Right ventricle myocardium inferior (tissue), 1 donor: ENCODE data around the gene BEAN1. TPM values are rescaled to one million over a fixed set of nuclear protein-coding genes. Genes with fewer than 3 reads are reported as not detected.
"Not testable (repeated sequence)": the region's sequence is repeated elsewhere in the genome, so short reads cannot be mapped to it uniquely, and the experiment has no call there.

Source experiments
- ATAC-seq: fragments of 200-7000 bp; cut with Tn5 transposase; one replicate; pipeline ENCODE4 v1.9.1; 2020; ENCODE audit warnings: mild to moderate bottlenecking, moderate library complexity
- DNase-seq: peaks from one replicate; pipeline ENCODE4 v3.0.0; 2021; ENCODE audit errors: missing footprints
- intact Hi-C: fragments of 100-400 bp; cut with DNase I; formaldehyde crosslinking; loops from one replicate; pipeline ENCODE4 v1.11.0; 2022
- total RNA-seq: library from RNA; stranded (reverse); fragmentation: NEBNext Ultra II Directional; extraction: Animal tissue kit (Norgen Biotek cat#: 25700); gene quantifications from one replicate; pipeline ENCODE4 v1.2.1, GENCODE V29; 2021
- donor health status: DM: no; HTN: yes; CAD: no; lungs with severe emphysema.

BEAN1 gene
- total RNA-seq, 1 donor from 2014 or later: 2.4 TPM

DNA sequence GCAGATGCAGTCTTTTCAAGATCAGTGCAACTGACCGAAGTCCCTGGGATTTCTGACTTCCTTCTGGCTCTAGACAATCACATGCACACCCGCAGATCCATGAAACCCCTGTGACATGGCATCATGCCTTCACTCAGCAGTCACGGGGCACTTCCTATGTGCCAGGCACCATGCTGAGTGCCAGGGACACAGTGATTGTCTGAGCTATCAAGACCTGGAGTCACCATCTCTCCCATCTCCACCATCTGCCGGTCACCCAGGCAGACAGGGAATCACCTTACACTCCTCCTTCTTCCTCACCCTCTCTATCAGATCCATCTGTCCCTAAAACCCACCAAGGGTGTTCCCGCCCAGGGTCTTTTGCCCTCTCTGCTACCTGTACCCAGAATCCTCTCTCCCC is 5.3 kb downstream of the BEAN1 start:
- intact Hi-C loops: no loop called here
- DNase-seq: no peak
- ATAC-seq: peak; percentile 36

DNA sequence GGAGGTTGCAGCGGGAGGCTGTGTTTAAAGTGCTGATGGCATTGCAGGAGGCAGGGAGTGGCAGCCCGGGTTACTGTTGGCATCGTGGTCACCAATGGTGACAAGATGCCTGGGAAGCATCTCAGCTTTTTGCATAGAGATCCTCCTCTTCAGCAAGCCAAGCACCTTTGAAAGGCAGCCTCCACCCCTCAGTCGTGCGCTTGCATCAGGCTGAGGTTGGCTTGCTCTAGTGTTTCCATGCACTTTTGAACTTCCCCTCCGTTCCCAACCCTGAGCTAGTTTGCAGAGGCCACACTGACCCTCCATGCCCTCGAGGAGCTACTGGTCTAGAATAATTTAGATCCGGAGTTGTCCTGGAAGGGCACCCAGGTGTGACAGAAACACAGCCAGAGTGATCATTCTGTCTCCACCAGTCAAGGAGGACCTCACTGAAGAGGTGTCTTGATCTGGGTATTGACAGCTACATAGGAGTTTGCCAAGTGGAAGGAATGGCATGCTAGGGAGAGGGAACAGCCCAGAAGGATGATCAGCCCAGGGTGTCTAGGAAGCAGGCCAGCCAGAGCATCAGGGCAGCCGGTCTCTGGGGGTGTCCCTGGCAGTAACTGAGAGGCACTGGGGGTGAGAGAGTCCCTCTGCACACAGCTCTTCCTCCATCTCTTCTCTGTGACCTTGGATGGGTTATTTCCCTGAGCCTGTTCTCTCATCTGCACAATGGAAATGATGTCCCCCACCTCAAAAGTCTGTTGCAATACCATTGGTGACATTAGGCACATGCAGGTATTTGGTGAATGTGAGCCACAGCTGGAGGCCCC is 7.7 kb downstream of the BEAN1 start:
- no peak for ATAC-seq
- DNase-seq: no peak
- intact Hi-C loops: no loop called here

DNA sequence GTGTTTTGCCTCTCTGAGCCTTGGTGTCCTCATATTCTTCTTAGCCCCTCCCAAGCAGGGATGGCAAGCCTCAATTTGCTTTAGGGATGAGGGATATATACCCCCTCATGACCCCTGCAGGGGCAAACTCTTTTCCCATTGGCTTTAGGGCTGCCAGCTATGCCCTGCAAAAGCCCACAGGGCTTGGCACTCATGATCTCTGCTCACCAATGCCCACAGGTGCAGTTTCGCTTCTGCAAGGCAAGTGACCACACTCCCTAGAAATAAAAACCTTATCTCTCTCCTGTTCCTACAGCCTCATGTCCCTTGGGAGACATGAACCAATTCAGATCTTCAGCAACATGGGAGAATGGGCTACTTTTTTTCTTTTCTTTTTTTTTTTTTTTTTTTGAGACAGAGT is 8.8 kb downstream of the BEAN1 start:
- DNase-seq: no peak
- intact Hi-C loops: no loop called here
- no peak for ATAC-seq

DNA sequence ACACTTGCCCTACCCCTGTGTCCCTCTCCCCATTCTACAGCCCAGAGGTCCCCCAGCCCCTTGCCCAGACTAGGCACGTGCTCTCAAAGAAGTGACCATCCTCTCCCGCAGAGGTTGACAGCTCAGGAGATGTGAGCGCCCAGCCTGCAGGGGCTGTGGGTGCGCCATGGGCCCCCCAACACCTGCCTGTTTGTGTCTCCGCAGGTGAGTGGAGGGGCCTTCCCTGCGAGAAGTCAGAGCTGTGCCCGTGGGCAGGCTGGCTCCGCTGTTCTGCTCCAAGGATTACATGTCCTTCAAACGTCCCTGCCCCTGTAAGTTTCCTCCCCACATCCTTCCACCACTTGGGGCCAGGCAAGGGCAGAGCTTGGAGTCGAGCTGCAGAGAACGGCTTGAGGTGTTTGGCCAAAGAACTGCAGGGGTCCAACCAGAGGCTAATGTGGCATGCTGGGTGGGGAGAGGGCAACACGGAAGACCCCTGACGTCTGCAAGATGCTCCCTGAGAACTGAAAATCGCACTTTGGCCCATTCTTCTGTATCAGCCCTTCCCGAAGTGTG is 10.4 kb downstream of the BEAN1 start:
- intact Hi-C loops: no loop called here
- ATAC-seq: no peak
- no peak for DNase-seq

DNA sequence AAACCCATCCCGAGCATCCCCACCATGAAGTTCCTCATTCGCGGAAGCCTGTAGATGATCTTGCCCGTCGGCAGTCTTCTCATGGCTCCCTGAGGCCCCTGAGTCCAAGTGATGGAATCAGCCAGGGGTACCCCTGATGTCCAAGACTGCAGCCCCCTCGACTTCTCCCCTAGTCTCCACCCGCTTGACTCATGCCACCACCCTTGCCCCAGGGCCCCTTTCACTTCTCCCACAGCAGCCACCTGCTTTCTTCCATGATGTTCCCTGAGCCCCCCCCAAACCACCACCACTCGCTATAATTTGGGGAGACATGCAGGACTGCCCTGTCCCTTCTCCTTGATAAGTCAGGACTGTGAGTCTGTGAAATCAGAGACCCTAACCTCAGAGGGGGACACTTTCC is 11.4 kb downstream of the BEAN1 start:
- DNase-seq (no peak), ATAC-seq (no peak)
- intact Hi-C loops: no loop called here

DNA sequence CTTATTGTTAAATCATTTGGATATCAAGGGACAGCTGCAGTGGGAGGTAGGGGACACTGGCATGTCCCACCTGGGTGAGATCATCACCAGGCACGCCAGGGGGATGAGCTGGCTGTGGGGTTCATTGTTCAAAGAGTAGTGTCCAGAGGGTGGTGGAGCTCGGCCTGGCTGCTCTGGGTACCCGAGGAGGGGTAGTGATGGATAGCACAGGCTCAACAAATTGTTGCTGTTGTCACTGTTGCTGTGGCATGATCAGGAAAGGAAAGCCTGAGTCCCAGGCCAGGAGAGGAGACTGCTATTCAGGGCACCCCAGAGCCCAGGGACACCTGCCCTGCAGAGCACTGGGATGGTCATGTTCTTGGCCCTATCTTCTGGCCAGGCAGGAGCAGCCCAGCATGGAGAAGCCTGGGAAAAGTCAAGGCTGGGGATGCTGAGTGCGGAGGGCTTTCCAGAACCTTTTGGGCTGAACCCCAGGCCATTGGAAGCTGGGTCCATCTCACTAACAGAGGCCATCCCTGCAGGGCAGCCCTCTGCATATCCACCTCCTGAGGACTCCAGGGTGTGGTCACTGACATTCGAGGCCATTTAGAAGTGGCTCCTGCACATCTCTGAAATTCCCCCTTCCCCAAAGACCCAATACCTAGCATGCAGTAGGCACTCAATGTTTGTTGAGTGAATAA is 12.1 kb downstream of the BEAN1 start:
- ATAC-seq (no peak), DNase-seq (no peak)
- intact Hi-C loops: no loop called here

DNA sequence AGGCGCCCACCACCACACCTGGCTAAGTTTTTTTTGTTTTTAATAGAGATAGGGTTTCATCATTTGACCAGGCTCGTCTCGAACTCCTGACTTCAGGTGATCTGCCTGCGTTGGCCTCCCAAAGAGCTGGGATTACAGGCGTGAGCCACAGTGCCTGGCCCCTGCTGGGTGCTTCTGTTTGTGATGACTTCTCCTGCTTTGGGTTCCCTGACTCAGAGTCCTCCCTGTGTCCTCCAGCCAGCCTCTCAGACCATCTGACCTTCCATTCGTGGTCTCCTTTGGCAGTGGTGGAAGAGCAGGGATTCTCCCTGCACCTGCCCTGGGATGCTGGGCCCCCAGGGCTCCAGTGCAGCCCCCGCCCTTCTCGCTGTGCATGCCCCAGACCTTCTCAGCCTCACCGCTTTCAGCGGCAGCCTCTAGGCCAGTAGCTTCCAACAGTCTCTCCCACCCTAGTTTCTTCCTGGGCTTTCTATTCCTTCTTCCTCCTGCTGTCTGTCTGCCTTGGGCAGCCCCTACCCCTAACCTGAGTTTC is 13.2 kb downstream of the BEAN1 start:
- ATAC-seq: no peak
- intact Hi-C loops: no loop called here
- no peak for DNase-seq

DNA sequence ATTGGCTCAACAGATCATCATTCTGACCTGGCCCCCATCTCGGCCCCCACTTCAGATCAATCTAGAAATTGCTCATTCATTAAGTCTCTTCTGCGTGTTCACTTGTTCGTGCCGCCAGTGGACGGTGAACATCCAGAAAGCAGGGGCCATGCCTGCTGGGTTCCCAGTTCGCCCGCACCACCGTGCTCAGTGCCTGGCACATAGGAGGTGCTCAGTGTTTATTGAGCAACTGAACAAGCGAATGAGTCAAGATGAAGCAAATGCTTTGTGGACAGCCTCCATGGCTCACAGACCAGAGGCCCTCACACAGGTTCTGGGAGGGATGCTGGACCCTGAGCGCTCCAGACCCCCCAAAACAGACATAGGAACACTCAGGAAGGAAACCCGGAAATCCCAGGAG is 13.9 kb downstream of the BEAN1 start:
- intact Hi-C loops: no loop called here
- ATAC-seq (no peak), DNase-seq (no peak)

DNA sequence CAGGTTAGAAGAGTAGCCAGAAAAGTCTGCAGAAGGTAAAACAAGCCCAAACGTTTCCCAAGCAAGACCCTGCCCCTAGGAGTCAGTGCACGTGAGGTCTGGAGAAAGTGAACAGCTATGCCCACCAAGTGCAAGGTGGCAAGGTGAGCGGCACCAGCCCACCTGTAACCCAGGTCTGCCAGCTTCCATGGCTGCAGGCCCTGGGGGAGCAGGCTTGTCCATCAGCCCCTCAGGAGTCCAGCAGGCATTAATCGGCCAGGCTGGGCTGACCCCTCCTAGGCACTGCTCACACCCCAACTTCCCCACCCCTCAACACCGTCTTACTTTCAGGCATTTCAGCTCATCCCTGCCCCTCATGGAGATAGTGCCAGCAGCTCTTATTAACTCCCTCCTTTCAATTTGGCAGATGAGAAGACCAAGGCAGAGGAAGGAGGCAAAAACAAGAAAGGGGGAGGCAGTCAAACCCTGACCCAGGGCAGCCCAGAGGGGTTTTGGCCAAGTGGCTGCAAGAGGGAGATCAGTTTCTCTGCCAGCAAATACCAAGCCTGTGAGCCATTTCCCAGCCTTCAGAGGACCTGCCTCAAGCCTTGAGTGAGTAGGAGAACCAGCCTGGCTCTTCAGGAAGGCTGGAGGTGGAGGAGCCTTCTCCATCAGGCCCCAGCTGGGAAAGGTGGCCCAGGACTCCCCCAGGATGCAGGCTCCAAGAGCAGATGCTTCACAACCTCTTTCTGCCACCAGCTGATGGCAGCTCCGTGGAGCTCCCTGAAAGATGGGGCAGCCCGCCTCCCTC is 14.7 kb downstream of the BEAN1 start:
- intact Hi-C loops: no loop called here
- ATAC-seq: no peak
- DNase-seq: no peak

DNA sequence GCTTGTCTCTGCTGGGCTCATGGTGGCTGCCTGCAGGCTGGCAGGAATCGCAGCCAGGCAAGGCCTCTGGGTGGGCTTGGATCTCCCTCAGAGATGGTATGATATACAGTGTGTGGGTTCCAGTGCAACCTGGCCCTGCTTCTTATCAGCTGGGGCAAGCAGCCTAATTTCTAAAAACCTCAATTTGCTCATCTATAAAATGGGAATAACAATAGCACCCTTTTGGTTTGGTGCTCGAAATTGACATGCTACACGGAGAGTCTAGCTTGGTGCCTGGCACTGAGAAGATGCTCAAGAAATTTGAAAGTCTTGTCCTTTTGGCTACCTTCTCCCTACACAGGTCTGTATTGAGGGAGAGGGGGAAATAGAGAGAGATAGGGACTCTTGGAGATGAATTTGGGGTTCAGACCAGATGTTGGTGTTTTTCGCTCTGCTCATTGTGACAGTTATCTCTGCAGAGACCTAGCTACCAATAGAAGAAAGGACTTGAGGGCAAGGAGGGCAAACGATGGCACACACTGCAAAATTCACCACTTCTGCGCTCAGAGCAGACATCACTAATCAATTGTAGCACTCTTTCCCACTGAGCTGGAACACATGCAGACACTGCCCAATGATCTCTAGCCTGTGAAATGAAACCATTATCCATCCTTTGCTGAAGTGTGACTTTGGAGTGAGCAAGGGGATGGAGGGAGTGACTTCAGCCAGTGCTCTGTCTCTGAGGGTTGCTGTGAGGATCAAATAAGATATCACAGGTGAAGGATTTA is 15.6 kb downstream of the BEAN1 start:
- ATAC-seq (no peak), DNase-seq (no peak)
- intact Hi-C loops: no loop called here

DNA sequence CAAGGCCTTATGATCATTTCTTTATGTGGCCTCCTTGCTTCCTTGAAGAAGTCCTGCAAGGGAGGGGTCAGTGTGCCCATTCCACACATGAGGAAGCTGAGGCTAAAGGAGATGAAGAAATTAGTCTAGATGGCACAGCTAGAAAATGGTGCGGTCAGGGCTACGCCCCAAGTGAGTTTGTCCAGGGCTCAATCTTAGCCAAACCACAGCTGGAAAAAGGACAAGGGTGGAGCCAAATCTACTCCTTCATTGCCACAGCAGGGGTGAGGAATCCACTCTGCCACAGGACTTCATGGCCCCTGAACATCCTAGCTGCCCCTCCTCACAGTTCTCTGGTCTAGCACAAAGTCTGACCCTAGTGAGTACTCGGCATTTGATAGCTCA is 16.2 kb downstream of the BEAN1 start:
- intact Hi-C loops: no loop called here
- ATAC-seq (no peak), DNase-seq (no peak)

DNA sequence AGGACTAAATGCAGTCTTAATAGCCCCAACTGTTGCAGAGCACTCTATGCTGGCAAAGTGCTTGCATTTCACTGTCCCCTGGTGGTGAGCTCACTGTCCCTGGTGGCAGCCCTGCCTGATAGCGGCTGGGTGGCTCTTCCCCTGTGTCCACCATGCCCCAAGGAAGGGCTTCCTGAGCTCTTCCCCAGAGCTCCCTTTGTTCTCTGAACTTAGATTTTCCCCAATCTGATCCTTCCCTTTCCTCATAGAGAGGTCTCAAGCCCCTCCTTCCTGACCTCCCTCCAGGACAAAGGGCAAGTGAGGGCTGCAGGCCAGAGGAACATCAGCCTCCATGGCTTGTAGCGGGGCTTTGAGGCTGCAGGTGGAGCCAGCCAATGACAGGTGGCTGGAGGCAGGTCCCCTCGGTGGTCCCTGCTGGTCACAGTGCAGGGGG is 17.0 kb downstream of the BEAN1 start:
- intact Hi-C loops: no loop called here
- DNase-seq: no peak
- no peak for ATAC-seq

DNA sequence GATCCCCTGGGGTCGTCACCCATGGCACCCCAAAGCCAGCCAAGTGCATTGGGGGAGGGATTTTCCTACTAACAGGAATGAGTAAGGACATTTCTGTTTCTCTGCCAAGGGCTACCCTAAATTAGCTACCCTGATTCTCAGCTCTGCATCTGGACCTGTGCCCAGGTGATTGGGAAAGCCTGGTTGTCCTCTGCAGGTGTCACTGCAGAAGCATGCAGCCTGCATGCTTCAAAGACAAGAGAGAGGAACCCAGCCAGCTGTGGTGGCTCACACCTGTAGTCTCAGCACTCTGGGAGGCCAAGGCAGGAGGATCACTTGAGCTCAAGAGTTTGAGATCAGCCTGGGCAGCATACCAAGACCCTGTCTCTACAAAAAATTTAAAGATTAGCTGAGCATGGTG is 19.6 kb downstream of the BEAN1 start:
- intact Hi-C loops: no loop called here
- ATAC-seq (peak; percentile 52), DNase-seq (no peak)

DNA sequence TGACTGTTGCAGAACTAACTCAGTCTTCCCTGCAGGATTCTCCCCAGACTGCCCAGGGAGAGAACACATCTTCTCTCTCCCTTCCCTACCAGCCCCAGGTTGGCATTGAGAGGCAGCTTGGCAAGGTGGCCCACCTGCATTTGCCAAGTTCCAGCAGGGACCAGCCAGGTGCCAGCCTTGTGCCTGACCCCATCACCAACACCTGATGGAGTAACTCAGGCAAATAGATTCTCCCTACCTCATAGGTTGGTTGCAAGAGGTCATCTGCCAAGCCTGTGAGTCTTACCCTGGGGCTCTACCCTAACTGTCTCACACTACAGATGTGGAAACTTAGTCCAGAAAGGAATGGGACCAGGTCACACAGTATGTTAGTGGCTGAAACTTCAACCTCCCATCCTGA is 20.4 kb downstream of the BEAN1 start:
- no peak for DNase-seq
- no peak for ATAC-seq

DNA sequence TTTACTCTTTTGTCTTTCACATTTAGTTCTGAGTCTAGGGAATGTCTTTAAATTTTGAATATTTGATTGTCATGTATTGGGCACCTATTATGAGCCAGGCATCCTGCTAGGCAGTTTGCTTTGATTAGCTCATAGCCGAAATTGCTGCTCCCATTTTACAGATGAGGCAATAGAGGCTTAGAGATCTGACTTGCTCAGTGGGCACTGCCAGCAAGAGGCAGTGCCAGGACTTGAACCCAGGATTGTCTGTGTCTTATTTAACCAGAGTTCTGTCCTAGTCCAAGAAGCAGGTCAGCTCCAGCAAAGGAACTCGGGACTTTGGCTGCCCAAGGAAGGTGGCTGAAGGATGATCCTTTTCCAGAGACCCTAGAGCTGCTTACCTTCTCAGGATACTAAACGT is 24.5 kb downstream of the BEAN1 start:
- intact Hi-C loops: no loop called here
- DNase-seq (no peak), ATAC-seq (no peak)

More for the DNA sequence above, 20.4 kb downstream of the BEAN1 start:
- intact Hi-C loops: no loop called here

DNA sequence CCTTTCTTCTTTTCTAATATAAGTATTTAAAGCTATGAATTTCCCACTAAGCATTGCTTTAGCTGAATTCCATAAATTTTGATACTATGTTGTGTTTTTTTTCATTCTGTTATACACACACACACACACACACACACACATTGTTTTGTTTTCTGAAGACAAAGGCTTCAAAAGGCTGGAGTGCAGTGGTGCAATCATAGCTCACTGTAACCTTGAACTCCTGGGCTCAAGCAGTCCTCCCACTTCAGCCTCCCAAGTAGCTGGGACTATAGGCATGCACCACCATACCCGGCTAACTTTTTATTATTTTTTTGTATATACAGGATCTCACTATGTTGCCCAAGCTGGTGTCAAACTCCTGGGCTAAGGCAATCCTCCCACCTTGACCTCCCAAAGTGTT is 26.1 kb downstream of the BEAN1 start:
- DNase-seq, ATAC-seq, intact Hi-C loops: not testable (repeated sequence)

DNA sequence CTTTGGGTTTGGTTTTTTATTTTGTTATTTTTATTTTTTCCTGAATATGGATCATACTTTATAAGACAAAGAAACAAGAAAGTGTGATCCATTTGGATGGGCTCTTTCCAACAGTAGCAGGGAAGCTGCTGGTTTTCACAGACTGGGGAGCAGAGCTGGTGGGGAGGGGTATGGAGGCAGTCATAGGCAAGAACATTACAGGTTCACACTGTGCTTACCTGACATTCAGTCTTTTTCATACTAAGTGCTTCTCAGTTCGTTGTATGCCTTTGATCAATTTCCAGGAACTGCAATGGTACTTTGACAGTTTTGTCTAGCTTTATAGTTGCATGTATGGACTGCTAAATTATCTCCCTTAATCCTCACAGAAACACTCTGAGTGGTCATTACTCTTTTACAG is 27.7 kb downstream of the BEAN1 start:
- intact Hi-C loops: no loop called here
- ATAC-seq (no peak), DNase-seq (no peak)

DNA sequence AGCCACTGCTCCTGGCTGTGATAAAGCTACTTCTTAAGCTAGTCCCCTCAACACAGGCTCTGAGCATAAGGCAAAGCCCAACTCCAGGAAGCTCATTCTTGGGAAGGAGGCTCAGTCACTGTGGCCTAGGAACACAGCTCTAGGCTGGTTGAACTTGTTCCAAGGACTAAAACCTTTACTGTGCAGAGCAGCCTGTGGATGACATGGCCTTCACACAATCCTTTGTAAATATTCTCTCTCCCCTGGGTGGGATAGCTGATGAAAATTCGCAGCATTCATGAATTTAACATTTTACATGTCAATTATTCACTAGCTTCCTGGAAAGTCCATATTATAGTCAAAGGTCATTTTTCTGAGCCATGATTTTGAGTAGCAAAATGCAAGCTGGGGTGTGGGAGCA is 28.9 kb downstream of the BEAN1 start:
- DNase-seq: no peak
- no peak for ATAC-seq
- intact Hi-C loops: no loop called here

DNA sequence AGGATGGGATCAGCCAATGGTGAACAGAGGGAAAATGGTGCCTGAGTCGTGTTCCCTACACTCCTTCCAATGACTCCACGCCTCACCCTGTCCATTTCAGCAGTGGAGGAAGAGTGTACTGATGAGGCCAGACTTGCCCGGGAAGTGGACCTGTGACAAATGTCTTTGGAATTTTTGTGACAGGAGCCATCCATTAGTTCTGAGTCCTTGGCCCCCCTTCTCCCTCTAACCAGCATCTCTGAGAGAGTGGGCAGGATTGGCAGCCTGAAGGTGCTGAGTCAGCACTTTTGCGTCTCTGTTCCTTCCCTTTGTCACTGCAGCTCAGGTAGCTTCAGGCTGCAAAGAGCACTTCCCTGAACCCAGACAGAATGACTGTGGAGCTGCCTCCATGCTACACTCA is 30.8 kb downstream of the BEAN1 start:
- no peak for DNase-seq
- ATAC-seq: no peak

More for the DNA sequence above, 30.8 kb downstream of the BEAN1 start:
- intact Hi-C loops: no loop called here
